Spleen (tissue), 11 donors: ENCODE measurements around the gene TBCA. TPM values are rescaled to one million over a fixed set of nuclear protein-coding genes. Genes with fewer than 3 reads are reported as not detected.
A peak's percentile ranks its signal among the peaks of the same experiment; 100 is the strongest.

Source experiments
- DNase-seq: peaks from one replicate; pipeline ENCODE4 v3.0.0-alpha.2; 2020
- H3K27ac ChIP-seq, 8 donors: fragments of 200-600 bp; sonication (generic) in 7 of 8; 1 replicate in 4 of 8; 2 replicates in 4 of 8; pipeline versions ENCODE4 v1.5.0 to v1.8.0; 2016 to 2021; ENCODE audit warnings: inconsistent platforms in 4 of 8, mild to moderate bottlenecking in 4 of 8, moderate library complexity in 1 of 8
- H3K27me3 ChIP-seq, 7 donors: fragments of 200-600 bp; sonication (generic) in 6 of 7; replicated peaks in 1 of 7; 1 replicate in 4 of 7; 2 replicates in 3 of 7; pipeline versions ENCODE4 v1.5.0 to v1.8.0; 2016 to 2021; ENCODE audit warnings: inconsistent platforms in 3 of 7, mild to moderate bottlenecking in 1 of 7
- H3K36me3 ChIP-seq, 6 donors: fragments of 200-600 bp; sonication (generic) in 5 of 6; 1 replicate in 4 of 6; 2 replicates in 2 of 6; pipeline versions ENCODE4 v1.5.0 to v1.8.0; 2016 to 2021; ENCODE audit warnings: inconsistent platforms in 2 of 6
- H3K4me1 ChIP-seq, 6 donors: fragments of 200-600 bp; sonication (generic) in 5 of 6; 1 replicate in 3 of 6; 2 replicates in 3 of 6; pipeline versions ENCODE4 v1.5.0 to v1.8.0; 2016 to 2021; ENCODE audit warnings: inconsistent platforms in 3 of 6
- H3K4me3 ChIP-seq, 8 donors: fragments of 200-600 bp; sonication (generic) in 7 of 8; 1 replicate in 4 of 8; 2 replicates in 4 of 8; pipeline versions ENCODE4 v1.5.0 to v1.8.0; 2016 to 2021; ENCODE audit warnings: inconsistent platforms in 4 of 8, mild to moderate bottlenecking in 4 of 8, moderate library complexity in 2 of 8
- H3K9me3 ChIP-seq, 8 donors: fragments of 200-600 bp; sonication (generic) in 7 of 8; 1 replicate in 4 of 8; 2 replicates in 4 of 8; pipeline versions ENCODE4 v1.5.0 to v1.8.0; 2016 to 2021; ENCODE audit warnings: inconsistent platforms in 4 of 8
- POLR2A ChIP-seq, 3 donors: fragments of 450-650 bp; IDR thresholded peaks; one replicate each; pipeline ENCODE4 v1.5.1; 2017; ENCODE audit warnings: antibody characterized with exemption in 3 of 3, mild to moderate bottlenecking in 1 of 3
- POLR2AphosphoS5 ChIP-seq, 3 donors: sonication (generic); formaldehyde crosslinking; IDR thresholded peaks; one replicate each; pipeline ENCODE4 v1.5.1; 2017; ENCODE audit warnings: antibody characterized with exemption in 3 of 3
- WGBS, 5 donors: extraction: QIAGEN DNeasy Blood & Tissue Kit in 3 of 5; methylation state at CpG; one replicate each; pipeline versions ENCODE4 v1.1.5 to v1.1.7; 2013 to 2018; 5-methylcytosine and 5-hydroxymethylcytosine counted together
- intact Hi-C: fragments of 100-400 bp; cut with DNase I; formaldehyde crosslinking; loops from one replicate; pipeline ENCODE4 v1.15.0; 2023; ENCODE audit warnings: low total_unique reads
- polyA plus RNA-seq, 3 donors: library from polyadenylated mRNA; stranded (reverse); fragments of 200-250 nt; gene quantifications; one replicate each; pipeline ENCODE4 v1.2.1, GENCODE V29; 2013
- total RNA-seq, 7 donors: library from RNA; depleted of rRNA in 3 of 7; stranded (reverse); fragments of >200 nt in 3 of 7; fragmentation: NEBNext Ultra II Directional in 4 of 7; extraction: Animal tissue kit (Norgen Biotek cat#: 25700) in 4 of 7; gene quantifications; one replicate each; pipeline versions ENCODE4 v1.1.0 to v1.2.1, GENCODE V29; 2016 to 2021
- TF ChIP-seq, protein P1 (sequence below), 11 experiments: fragments of 200-600 bp in 7 of 11; fragments of 450-650 bp in 4 of 11; sonication (generic) in 4 of 11; IDR thresholded peaks in 8 of 11; conservative IDR thresholded peaks in 3 of 11; 1 replicate in 7 of 11; 2 replicates in 4 of 11; pipeline versions ENCODE4 v1.4.0 to v1.8.0; 2016 to 2021; ENCODE audit warnings: antibody characterized with exemption in 11 of 11, inconsistent platforms in 4 of 11, mild to moderate bottlenecking in 1 of 11
- donor health status: healthy with polysubstance abuse.
- donor health status: DM: no; HTN: no; CAD: no; lungs with moderate emphysema.
- donor health status: DM: no; HTN: no; CAD: no.
- donor health status: Bipolar disorder and iron deficiency.
- donor health status: healthy.
- donor health status: DM: no; HTN: no; CAD: no.
- donor health status: DM: yes; HTN: yes; CAD: no.

TBCA gene
- total and polyA plus RNA-seq, 10 donors: 92.2 to 267 (median 108) TPM

DNA sequence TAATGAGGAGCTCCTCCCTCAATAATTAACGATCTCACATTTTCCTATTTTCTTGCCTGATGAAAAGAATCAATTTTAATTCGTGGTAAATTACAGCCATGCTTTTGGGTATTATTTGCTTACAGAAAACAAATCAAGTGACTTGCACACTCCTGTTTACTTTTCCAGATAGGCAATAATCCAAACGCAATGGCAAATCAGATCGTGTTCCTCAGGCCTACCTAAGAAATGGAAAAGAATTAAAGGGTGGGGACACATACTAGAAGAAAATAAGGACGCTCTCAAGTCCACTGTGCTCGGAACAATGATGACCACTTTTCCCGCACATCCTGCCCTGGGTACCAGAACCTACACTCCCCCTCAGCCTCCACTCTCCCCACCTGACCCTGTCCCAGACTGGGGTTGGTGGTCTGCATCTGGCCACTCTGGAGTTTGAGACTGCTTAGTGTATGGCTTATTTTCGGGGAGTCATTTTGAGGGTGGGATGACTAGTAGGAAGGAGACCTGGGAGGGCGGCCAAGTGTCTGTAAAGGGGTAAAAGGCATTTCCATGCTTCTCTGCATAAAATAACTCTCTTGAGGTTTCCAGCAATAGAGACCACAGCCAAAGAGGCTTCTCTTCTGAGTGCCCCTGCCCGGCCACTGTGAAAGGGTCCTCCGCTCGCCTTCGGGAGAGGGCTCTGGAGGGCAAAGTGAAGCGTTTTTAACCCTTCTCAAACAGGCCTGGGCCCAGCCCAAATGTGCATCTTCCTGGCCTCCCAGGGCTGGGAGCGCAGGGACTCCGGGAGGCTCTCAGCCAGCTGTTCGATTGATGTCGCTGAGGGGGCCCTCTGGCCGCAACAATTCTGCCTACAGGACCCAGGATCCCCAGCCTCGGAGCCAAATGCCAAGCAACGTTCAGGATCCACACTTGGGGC is 133.1 kb downstream of the TBCA start:
- no peak overlapping the region for H3K27ac ChIP-seq
- peaks cover 27 to 97% (median 87%) of the 10 kb centered on the region in 7 donors for H3K27me3 ChIP-seq
- peaks cover 4 to 58% (median 45%) of the 10 kb centered on the region in 6 donors for H3K4me1 ChIP-seq
- peak overlapping the region in 1 of 8 donors; percentile 25 for H3K4me3 ChIP-seq
- 8 to 17% (median 14%) methylated on average over 21 of the region's 21 CpGs for WGBS, 5 donors
- peaks cover 0 to 24% (median 0%) of the 10 kb centered on the region in 8 donors for H3K9me3 ChIP-seq
- TF ChIP-seq POLR2A (IDR thresholded peaks at IDR 0.05): no peak
- intact Hi-C loops: loop anchor here (10.0 kb wide), 1 partner anchor 362 kb away; no protein-coding TSS in a partner anchor
- H3K36me3 ChIP-seq: no peaks in the 10 kb centered on the region
- DNase-seq: no peak

GRCh38 chr5:77641963-77642737 is 134.0 kb downstream of the TBCA start:
- peaks cover 27 to 100% (median 96%) of the 10 kb centered on the region in 7 donors for H3K27me3 ChIP-seq
- no peak for DNase-seq
- TF ChIP-seq, protein P1, sequence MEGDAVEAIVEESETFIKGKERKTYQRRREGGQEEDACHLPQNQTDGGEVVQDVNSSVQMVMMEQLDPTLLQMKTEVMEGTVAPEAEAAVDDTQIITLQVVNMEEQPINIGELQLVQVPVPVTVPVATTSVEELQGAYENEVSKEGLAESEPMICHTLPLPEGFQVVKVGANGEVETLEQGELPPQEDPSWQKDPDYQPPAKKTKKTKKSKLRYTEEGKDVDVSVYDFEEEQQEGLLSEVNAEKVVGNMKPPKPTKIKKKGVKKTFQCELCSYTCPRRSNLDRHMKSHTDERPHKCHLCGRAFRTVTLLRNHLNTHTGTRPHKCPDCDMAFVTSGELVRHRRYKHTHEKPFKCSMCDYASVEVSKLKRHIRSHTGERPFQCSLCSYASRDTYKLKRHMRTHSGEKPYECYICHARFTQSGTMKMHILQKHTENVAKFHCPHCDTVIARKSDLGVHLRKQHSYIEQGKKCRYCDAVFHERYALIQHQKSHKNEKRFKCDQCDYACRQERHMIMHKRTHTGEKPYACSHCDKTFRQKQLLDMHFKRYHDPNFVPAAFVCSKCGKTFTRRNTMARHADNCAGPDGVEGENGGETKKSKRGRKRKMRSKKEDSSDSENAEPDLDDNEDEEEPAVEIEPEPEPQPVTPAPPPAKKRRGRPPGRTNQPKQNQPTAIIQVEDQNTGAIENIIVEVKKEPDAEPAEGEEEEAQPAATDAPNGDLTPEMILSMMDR (IDR thresholded peaks at IDR 0.05 in 8 of 11, conservative IDR thresholded peaks at IDR 0.05 in 3 of 11): no peak
- TF ChIP-seq POLR2A (IDR thresholded peaks at IDR 0.05): no peak
- TF ChIP-seq POLR2AphosphoS5 (IDR thresholded peaks at IDR 0.05): no peak
- WGBS, 5 donors: 14 to 18% (median 15%) methylated on average over 19 of the region's 19 CpGs
- H3K36me3 ChIP-seq: no peaks in the 10 kb centered on the region
- H3K4me3 ChIP-seq: no peak overlapping the region
- peaks cover 4 to 67% (median 49%) of the 10 kb centered on the region in 6 donors for H3K4me1 ChIP-seq
- H3K27ac ChIP-seq: no peak overlapping the region
- peaks cover 0 to 26% (median 0%) of the 10 kb centered on the region in 8 donors for H3K9me3 ChIP-seq
- intact Hi-C loops: loop anchor here (10.0 kb wide), 1 partner anchor 363 kb away; no protein-coding TSS in a partner anchor

DNA sequence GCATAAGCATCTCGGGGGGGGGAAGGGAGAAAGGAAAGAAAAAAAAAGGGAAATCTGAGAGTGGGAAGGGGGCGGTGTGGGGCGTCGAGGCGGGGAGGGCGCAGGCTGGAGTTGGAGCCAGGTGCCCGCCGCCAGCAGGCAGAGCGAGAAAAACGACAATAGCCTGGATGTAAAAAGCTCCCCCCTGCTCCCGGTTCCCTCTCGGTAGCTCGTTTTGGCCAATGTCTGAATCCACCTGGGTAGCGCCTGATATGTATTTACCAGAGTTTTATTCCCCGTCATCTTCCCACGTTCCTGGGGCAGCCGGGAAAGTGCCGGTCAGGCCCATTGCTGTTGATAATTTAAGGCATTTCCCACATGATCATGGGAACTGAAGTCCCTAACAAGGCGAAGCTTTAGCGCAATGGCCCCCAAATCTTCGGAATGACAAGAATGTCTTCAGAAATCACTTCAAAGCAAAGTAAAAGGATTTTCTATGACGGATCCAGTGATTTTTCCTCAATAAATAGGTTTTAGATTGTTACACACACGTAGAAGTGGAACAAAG is 134.7 kb downstream of the TBCA start:
- 12 to 20% (median 16%) methylated on average over 23 of the region's 23 CpGs for WGBS, 5 donors
- peaks cover 4 to 74% (median 50%) of the 10 kb centered on the region in 6 donors for H3K4me1 ChIP-seq
- DNase-seq: no peak
- H3K27me3 ChIP-seq: peaks cover 27 to 100% (median 100%) of the 10 kb centered on the region in 7 donors
- intact Hi-C loops: loop anchor here (10.0 kb wide), 1 partner anchor 363 kb away; no protein-coding TSS in a partner anchor
- peaks cover 0 to 33% (median 0%) of the 10 kb centered on the region in 8 donors for H3K9me3 ChIP-seq
- no peak for TF ChIP-seq POLR2AphosphoS5 (IDR thresholded peaks at IDR 0.05)
- TF ChIP-seq, protein P1 (IDR thresholded peaks at IDR 0.05 in 8 of 11, conservative IDR thresholded peaks at IDR 0.05 in 3 of 11): no peak
- TF ChIP-seq POLR2A (IDR thresholded peaks at IDR 0.05): no peak
- no peaks in the 10 kb centered on the region for H3K36me3 ChIP-seq
- no peak overlapping the region for H3K4me3 ChIP-seq
- no peak overlapping the region for H3K27ac ChIP-seq

Other genes with a start within 250 kb of the TBCA start
- not detected for gene OTP, start 137.6 kb downstream of the TBCA start, total RNA-seq
- gene OTP, start 137.6 kb downstream of the TBCA start, polyA plus RNA-seq: not detected